ENCODE measurements around the gene VTI1B.

VTI1B gene

GRCh38 chr14:67638642-67639041 is 35.8 kb downstream of the VTI1B start:
- peaks cover 10% of the 10 kb centered on the region for H3K4me1 ChIP-seq (ENCODE audit: control insufficient read depth, low read length)
- TF ChIP-seq CTCF (IDR thresholded peaks at IDR 0.05; ENCODE audit: low read depth, low read length, poor library complexity, severe bottlenecking): no peak
- TF ChIP-seq EZH2phosphoT487 (IDR thresholded peaks at IDR 0.05; ENCODE audit: borderline replicate concordance, low read length): no peak
- no peaks in the 10 kb centered on the region for H3F3A ChIP-seq (ENCODE audit: control insufficient read depth, insufficient read depth)
- H3K79me2 ChIP-seq (ENCODE audit: control insufficient read depth, low read length): no peaks in the 10 kb centered on the region
- H3K9me2 ChIP-seq (replicated peaks; ENCODE audit: control insufficient read depth, low read length): no peaks in the 10 kb centered on the region
- H4K20me1 ChIP-seq (ENCODE audit: control insufficient read depth, insufficient read depth, low read depth, low read length): no peaks in the 10 kb centered on the region
- H3K4me3 ChIP-seq (ENCODE audit: low read length): no peak overlapping the region
- H3K9me3 ChIP-seq (ENCODE audit: control insufficient read depth, insufficient read depth, low read length): no peaks in the 10 kb centered on the region
- no peak overlapping the region for H3K4me2 ChIP-seq (ENCODE audit: low read length)
- no peaks in the 10 kb centered on the region for H3K27me3 ChIP-seq (ENCODE audit: control insufficient read depth, low read length)
- H3K27ac ChIP-seq (ENCODE audit: low read depth, low read length): no peak overlapping the region
- H3K36me3 ChIP-seq (ENCODE audit: control insufficient read depth, low read length): no peaks in the 10 kb centered on the region

- Histone ChIP-seq H4K20me1 (ENCODE audit: control insufficient read depth, insufficient read depth, low read depth, low read length) (no peaks in the 10 kb centered on the region), H3K9me3 (ENCODE audit: control insufficient read depth, insufficient read depth, low read length) (no peaks in the 10 kb centered on the region), H3K9me2 (replicated peaks; ENCODE audit: control insufficient read depth, low read length) (no peaks in the 10 kb centered on the region), H3K27ac (ENCODE audit: low read depth, low read length) (peak overlapping the region; percentile 25; the same call in 1 of the 2 replicates), H3K27me3 (ENCODE audit: control insufficient read depth, low read length) (no peaks in the 10 kb centered on the region), H3K79me2 (ENCODE audit: control insufficient read depth, low read length) (no peaks in the 10 kb centered on the region), H3K4me1 (ENCODE audit: control insufficient read depth, low read length) (peaks cover 10% of the 10 kb centered on the region), H3K4me3 (ENCODE audit: low read length) (no peak overlapping the region), H3K36me3 (ENCODE audit: control insufficient read depth, low read length) (no peaks in the 10 kb centered on the region), H3K4me2 (ENCODE audit: low read length) (peak overlapping the region; percentile 3), H3F3A (ENCODE audit: control insufficient read depth, insufficient read depth) (no peaks in the 10 kb centered on the region)
- TF ChIP-seq EZH2phosphoT487 (IDR thresholded peaks at IDR 0.05; ENCODE audit: borderline replicate concordance, low read length) (no peak), CTCF (IDR thresholded peaks at IDR 0.05; ENCODE audit: low read depth, low read length, poor library complexity, severe bottlenecking) (no peak)
These were observed 38.0 kb downstream of the VTI1B start for GRCh38 chr14:67636361-67636919.

GRCh38 chr14:67633451-67634147 is 40.8 kb downstream of the VTI1B start:
- H4K20me1 ChIP-seq (ENCODE audit: control insufficient read depth, insufficient read depth, low read depth, low read length): no peaks in the 10 kb centered on the region
- H3F3A ChIP-seq (ENCODE audit: control insufficient read depth, insufficient read depth): no peaks in the 10 kb centered on the region
- H3K4me3 ChIP-seq (ENCODE audit: low read length): no peak overlapping the region
- H3K4me2 ChIP-seq (ENCODE audit: low read length): no peak overlapping the region
- no peak overlapping the region for H3K27ac ChIP-seq (ENCODE audit: low read depth, low read length)
- no peaks in the 10 kb centered on the region for H3K79me2 ChIP-seq (ENCODE audit: control insufficient read depth, low read length)
- TF ChIP-seq CTCF (IDR thresholded peaks at IDR 0.05; ENCODE audit: low read depth, low read length, poor library complexity, severe bottlenecking): no peak
- no peak for TF ChIP-seq EZH2phosphoT487 (IDR thresholded peaks at IDR 0.05; ENCODE audit: borderline replicate concordance, low read length)
- H3K4me1 ChIP-seq (ENCODE audit: control insufficient read depth, low read length): peaks cover 10% of the 10 kb centered on the region
- no peaks in the 10 kb centered on the region for H3K36me3 ChIP-seq (ENCODE audit: control insufficient read depth, low read length)
- no peaks in the 10 kb centered on the region for H3K9me3 ChIP-seq (ENCODE audit: control insufficient read depth, insufficient read depth, low read length)
- H3K9me2 ChIP-seq (replicated peaks; ENCODE audit: control insufficient read depth, low read length): no peaks in the 10 kb centered on the region
- H3K27me3 ChIP-seq (ENCODE audit: control insufficient read depth, low read length): 0 out of 2 replicates have a peak, but pooled peaks cover 2% of the 10 kb centered on the region

All from DOHH2 (cell line).